Parathyroid adenoma (tissue), 2 donors: ENCODE results near the gene CUTA.

Source experiments
- H2AFZ ChIP-seq: fragments of 300-600 bp; sonication (generic); one replicate; pipeline ENCODE4 v1.7.0; 2017; ENCODE audit warnings: antibody characterized with exemption, mild to moderate bottlenecking
- H3K27ac ChIP-seq: fragments of 300-600 bp; sonication (generic); one replicate; pipeline ENCODE4 v1.7.0; 2017
- H3K27me3 ChIP-seq: fragments of 300-600 bp; sonication (generic); one replicate; pipeline ENCODE4 v1.7.0; 2017; ENCODE audit warnings: low read length; ENCODE audit not compliant: control insufficient read depth, insufficient read depth
- H3K36me3 ChIP-seq: fragments of 300-600 bp; sonication (generic); one replicate; pipeline ENCODE4 v1.7.0; 2017; ENCODE audit warnings: low read length; ENCODE audit not compliant: control insufficient read depth, insufficient read depth
- H3K4me1 ChIP-seq: fragments of 300-600 bp; sonication (generic); one replicate; pipeline ENCODE4 v1.7.0; 2017; ENCODE audit warnings: control low read depth
- H3K4me2 ChIP-seq: fragments of 300-600 bp; sonication (generic); one replicate; pipeline ENCODE4 v1.7.0; 2017; ENCODE audit warnings: low read length
- H3K4me3 ChIP-seq: fragments of 300-600 bp; sonication (generic); one replicate; pipeline ENCODE4 v1.7.0; 2017; ENCODE audit warnings: low read depth, low read length
- H3K79me2 ChIP-seq: fragments of 300-600 bp; sonication (generic); one replicate; pipeline ENCODE4 v1.7.0; 2017; ENCODE audit warnings: control low read depth
- H3K9ac ChIP-seq: fragments of 300-600 bp; sonication (generic); one replicate; pipeline ENCODE4 v1.7.0; 2017; ENCODE audit warnings: mild to moderate bottlenecking
- H3K9me3 ChIP-seq: fragments of 300-600 bp; sonication (generic); one replicate; pipeline ENCODE4 v1.7.0; 2017; ENCODE audit warnings: low read length; ENCODE audit not compliant: control insufficient read depth
- CTCF ChIP-seq: fragments of 300-600 bp; sonication (generic); IDR thresholded peaks from one replicate; pipeline ENCODE4 v1.7.0; 2017; ENCODE audit warnings: antibody characterized with exemption, mild to moderate bottlenecking
- donor health status: primary hyperparathyroidism.

Gene CUTA

GRCh38 chr6:33428966-33429749, 11.3 kb upstream of the CUTA start:
- Histone ChIP-seq H3K79me2 (peaks cover 5% of the 10 kb centered on the region), H3K27me3 (no peaks in the 10 kb centered on the region), H3K4me1 (peaks cover 18% of the 10 kb centered on the region), H2AFZ (no peak overlapping the region), H3K27ac (peak overlapping the region; percentile 72), H3K9me3 (no peaks in the 10 kb centered on the region), H3K9ac (no peak overlapping the region), H3K36me3 (no peaks in the 10 kb centered on the region), H3K4me3 (peak overlapping the region; percentile 46), H3K4me2 (no peak overlapping the region)
- TF ChIP-seq CTCF: no peak

- no peak overlapping the region for H3K9ac ChIP-seq
Measured at GRCh38 chr6:33428224-33428965, 10.5 kb upstream of the CUTA start.

GRCh38 chr6:33427585-33428223, 9.8 kb upstream of the CUTA start:
- no peak for TF ChIP-seq CTCF
- Histone ChIP-seq H3K27ac (peak overlapping the region; percentile 59), H3K27me3 (no peaks in the 10 kb centered on the region), H2AFZ (peak overlapping the region; percentile 81), H3K9ac (no peak overlapping the region), H3K4me1 (peaks cover 18% of the 10 kb centered on the region), H3K4me2 (peak overlapping the region; percentile 89), H3K36me3 (no peaks in the 10 kb centered on the region), H3K9me3 (no peaks in the 10 kb centered on the region), H3K79me2 (peaks cover 5% of the 10 kb centered on the region), H3K4me3 (peak overlapping the region; percentile 63)

More at GRCh38 chr6:33428224-33428965, 10.5 kb upstream of the CUTA start:
- peak overlapping the region; percentile 46 for H3K4me3 ChIP-seq
- H3K27ac ChIP-seq: peak overlapping the region; percentile 72
- H3K27me3 ChIP-seq: no peaks in the 10 kb centered on the region
- H3K4me2 ChIP-seq: peak overlapping the region; percentile 70
- peaks cover 18% of the 10 kb centered on the region for H3K4me1 ChIP-seq
- TF ChIP-seq CTCF: peak; percentile 36
- H3K36me3 ChIP-seq: no peaks in the 10 kb centered on the region
- peak overlapping the region; percentile 70 for H2AFZ ChIP-seq
- no peaks in the 10 kb centered on the region for H3K9me3 ChIP-seq
- H3K79me2 ChIP-seq: peaks cover 5% of the 10 kb centered on the region

GRCh38 chr6:33426590-33427511, 8.9 kb upstream of the CUTA start:
- Histone ChIP-seq H3K27ac (peak overlapping the region; percentile 99), H3K9me3 (no peaks in the 10 kb centered on the region), H3K4me3 (peak overlapping the region; percentile 88), H3K79me2 (peaks cover 5% of the 10 kb centered on the region), H2AFZ (peak overlapping the region; percentile 85), H3K36me3 (no peaks in the 10 kb centered on the region), H3K4me2 (peak overlapping the region; percentile 100), H3K27me3 (no peaks in the 10 kb centered on the region), H3K4me1 (peaks cover 18% of the 10 kb centered on the region), H3K9ac (no peak overlapping the region)
- TF ChIP-seq CTCF: no peak
